ENCODE data around the gene VDAC2.

The VDAC2 gene

DNA sequence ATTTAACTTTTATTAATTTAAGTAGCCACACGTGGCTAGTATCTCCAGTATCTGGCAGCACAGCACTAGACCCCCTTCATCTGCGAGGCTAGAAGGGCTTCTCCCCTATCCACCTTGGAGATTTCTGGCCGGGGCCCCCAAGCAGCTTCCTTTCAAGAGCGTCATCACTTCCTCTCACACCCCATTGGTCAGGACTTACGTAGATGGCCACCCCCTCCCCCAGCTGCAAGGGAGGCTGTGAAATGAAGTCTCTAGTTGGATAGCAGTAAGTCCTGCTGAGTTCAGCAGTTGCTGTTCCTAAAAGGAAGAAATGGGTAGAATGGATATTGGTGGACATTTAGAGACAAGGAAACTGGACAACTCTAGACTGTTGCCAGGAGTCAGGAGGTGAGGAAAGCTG, 59.0 kb downstream of the VDAC2 start (continued):
- TF ChIP-seq, protein P1, sequence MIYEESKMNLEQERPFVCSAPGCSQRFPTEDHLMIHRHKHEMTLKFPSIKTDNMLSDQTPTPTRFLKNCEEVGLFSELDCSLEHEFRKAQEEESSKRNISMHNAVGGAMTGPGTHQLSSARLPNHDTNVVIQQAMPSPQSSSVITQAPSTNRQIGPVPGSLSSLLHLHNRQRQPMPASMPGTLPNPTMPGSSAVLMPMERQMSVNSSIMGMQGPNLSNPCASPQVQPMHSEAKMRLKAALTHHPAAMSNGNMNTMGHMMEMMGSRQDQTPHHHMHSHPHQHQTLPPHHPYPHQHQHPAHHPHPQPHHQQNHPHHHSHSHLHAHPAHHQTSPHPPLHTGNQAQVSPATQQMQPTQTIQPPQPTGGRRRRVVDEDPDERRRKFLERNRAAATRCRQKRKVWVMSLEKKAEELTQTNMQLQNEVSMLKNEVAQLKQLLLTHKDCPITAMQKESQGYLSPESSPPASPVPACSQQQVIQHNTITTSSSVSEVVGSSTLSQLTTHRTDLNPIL (CRISPR knock-in tag; IDR thresholded peaks at IDR 0.05; ENCODE audit: low read depth), result no peak

GRCh38 chr10:75272094-75272493, 61.5 kb downstream of the VDAC2 start:
- no peak for ATAC-seq
- TF ChIP-seq TCF4 (CRISPR knock-in tag; IDR thresholded peaks at IDR 0.05; ENCODE audit: borderline replicate concordance), result no peak
- TF ChIP-seq, protein P2, sequence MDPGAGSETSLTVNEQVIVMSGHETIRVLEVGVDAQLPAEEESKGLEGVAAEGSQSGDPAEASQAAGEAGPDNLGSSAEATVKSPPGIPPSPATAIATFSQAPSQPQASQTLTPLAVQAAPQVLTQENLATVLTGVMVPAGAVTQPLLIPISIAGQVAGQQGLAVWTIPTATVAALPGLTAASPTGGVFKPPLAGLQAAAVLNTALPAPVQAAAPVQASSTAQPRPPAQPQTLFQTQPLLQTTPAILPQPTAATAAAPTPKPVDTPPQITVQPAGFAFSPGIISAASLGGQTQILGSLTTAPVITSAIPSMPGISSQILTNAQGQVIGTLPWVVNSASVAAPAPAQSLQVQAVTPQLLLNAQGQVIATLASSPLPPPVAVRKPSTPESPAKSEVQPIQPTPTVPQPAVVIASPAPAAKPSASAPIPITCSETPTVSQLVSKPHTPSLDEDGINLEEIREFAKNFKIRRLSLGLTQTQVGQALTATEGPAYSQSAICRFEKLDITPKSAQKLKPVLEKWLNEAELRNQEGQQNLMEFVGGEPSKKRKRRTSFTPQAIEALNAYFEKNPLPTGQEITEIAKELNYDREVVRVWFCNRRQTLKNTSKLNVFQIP (CRISPR knock-in tag; IDR thresholded peaks at IDR 0.05; ENCODE audit: borderline replicate concordance, low read depth), result no peak
- no peak for TF ChIP-seq SNAI2 (CRISPR knock-in tag; IDR thresholded peaks at IDR 0.05)

- TF ChIP-seq, protein P3, sequence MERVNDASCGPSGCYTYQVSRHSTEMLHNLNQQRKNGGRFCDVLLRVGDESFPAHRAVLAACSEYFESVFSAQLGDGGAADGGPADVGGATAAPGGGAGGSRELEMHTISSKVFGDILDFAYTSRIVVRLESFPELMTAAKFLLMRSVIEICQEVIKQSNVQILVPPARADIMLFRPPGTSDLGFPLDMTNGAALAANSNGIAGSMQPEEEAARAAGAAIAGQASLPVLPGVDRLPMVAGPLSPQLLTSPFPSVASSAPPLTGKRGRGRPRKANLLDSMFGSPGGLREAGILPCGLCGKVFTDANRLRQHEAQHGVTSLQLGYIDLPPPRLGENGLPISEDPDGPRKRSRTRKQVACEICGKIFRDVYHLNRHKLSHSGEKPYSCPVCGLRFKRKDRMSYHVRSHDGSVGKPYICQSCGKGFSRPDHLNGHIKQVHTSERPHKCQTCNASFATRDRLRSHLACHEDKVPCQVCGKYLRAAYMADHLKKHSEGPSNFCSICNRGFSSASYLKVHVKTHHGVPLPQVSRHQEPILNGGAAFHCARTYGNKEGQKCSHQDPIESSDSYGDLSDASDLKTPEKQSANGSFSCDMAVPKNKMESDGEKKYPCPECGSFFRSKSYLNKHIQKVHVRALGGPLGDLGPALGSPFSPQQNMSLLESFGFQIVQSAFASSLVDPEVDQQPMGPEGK (CRISPR knock-in tag; IDR thresholded peaks at IDR 0.05; ENCODE audit: borderline replicate concordance), result no peak
- TF ChIP-seq GLIS3 (CRISPR knock-in tag; IDR thresholded peaks at IDR 0.05) (no peak), CSDC2 (CRISPR knock-in tag; IDR thresholded peaks at IDR 0.05) (no peak), CSRNP3 (CRISPR knock-in tag; IDR thresholded peaks at IDR 0.05) (no peak), ZNF565 (CRISPR knock-in tag; conservative IDR thresholded peaks at IDR 0.05; ENCODE audit: low read depth) (no peak), TSHZ2 (CRISPR knock-in tag; IDR thresholded peaks at IDR 0.05) (no peak)
- TF ChIP-seq, protein P2 (CRISPR knock-in tag; IDR thresholded peaks at IDR 0.05; ENCODE audit: borderline replicate concordance, low read depth), result no peak
- ATAC-seq, result no peak
Observed at GRCh38 chr10:75272896-75273295, 62.3 kb downstream of the VDAC2 start.

DNA sequence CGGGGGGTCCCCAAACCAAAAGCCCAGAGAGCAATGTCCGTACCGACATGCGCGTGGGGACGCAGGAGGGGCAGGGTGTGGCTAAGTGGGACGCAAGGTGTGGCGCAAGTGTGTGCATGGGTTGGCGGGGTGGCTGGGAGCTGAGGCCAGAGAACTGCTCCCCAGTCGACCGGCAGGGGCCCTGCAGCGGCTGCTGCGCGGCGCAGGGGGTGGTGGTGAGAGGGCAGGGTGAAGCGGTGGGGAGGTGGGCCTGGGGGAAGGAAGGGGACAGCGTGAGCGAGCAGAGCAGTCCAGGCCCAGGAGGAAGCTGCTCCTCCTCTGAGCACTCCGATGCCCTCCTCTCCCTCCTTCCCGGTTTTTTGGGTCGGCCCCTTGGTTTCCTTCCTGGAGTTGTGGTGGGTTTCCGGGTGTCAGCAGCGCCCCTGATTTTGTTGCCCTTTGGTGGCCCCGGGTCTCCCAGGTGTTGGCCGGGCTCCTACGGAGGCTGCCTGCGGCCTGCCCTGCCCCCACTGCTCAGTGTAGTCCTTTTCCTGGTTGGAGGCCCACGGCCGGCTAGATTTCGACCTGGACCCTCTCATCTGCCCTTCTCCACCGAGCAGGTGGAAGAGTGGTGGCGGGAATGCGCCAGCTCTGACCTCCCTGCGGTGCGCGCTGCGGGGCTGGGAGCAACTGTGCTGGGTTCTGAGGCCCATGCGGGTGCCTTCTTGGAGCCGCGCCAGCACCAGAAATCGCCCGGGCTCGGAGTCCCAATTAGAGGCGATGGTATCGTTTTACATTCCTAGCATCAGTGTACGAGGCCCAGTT, 65.7 kb downstream of the VDAC2 start:
- ATAC-seq, result no peak
- TF ChIP-seq RARB (CRISPR knock-in tag; IDR thresholded peaks at IDR 0.05) (no peak), ZC3H10 (CRISPR knock-in tag; IDR thresholded peaks at IDR 0.05) (no peak), TCF4 (CRISPR knock-in tag; IDR thresholded peaks at IDR 0.05; ENCODE audit: borderline replicate concordance) (no peak), SNAI2 (CRISPR knock-in tag; IDR thresholded peaks at IDR 0.05) (no peak), ARNTL (CRISPR knock-in tag; IDR thresholded peaks at IDR 0.05; ENCODE audit: borderline replicate concordance, low read depth) (no peak), ZFP30 (CRISPR knock-in tag; IDR thresholded peaks at IDR 0.05) (no peak), GLIS3 (CRISPR knock-in tag; IDR thresholded peaks at IDR 0.05) (no peak)
- TF ChIP-seq, protein P3 (CRISPR knock-in tag; IDR thresholded peaks at IDR 0.05; ENCODE audit: borderline replicate concordance), result no peak
- TF ChIP-seq, protein P2 (CRISPR knock-in tag; IDR thresholded peaks at IDR 0.05; ENCODE audit: borderline replicate concordance, low read depth), result no peak
